GM23338 (cell line): Measurements from ENCODE around the gene HOXC5. TPM values are rescaled to one million over a fixed set of nuclear protein-coding genes. Genes with fewer than 3 reads are reported as not detected.

ENCODE experiments used
- ATAC-seq: fragments of 200-7000 bp; cut with Tn5 transposase; 3 replicates; pipeline ENCODE4 v1.9.1; 2020
- DNase-seq: peaks from one replicate; pipeline ENCODE4 v3.0.0-alpha.2; 2015; ENCODE audit warnings: low spot score
- H2AFZ ChIP-seq: fragments of 200-600 bp; sonication (generic); 2 replicates; pipeline ENCODE4 v1.8.0; 2016; ENCODE audit warnings: antibody characterized with exemption, mild to moderate bottlenecking, moderate library complexity
- H3F3A ChIP-seq: fragments of 200-600 bp; sonication (generic); replicated peaks from 2 replicates; pipeline ENCODE4 v1.8.0; 2017; ENCODE audit warnings: antibody characterized with exemption, mixed run types, low read depth
- H3K27ac ChIP-seq: fragments of 200-600 bp; sonication (generic); 2 replicates; pipeline ENCODE4 v1.6.1; 2016; ENCODE audit warnings: low read depth
- H3K27me3 ChIP-seq: fragments of 200-600 bp; sonication (generic); 2 replicates; pipeline ENCODE4 v1.8.0; 2016; ENCODE audit warnings: mild to moderate bottlenecking, mixed run types, moderate library complexity; ENCODE audit not compliant: insufficient read depth
- H3K36me3 ChIP-seq: fragments of 200-600 bp; sonication (generic); 2 replicates; pipeline ENCODE4 v1.8.0; 2016; ENCODE audit warnings: mild to moderate bottlenecking; ENCODE audit not compliant: insufficient read depth
- H3K4me1 ChIP-seq: fragments of 200-600 bp; sonication (generic); 2 replicates; pipeline ENCODE4 v1.8.0; 2016; ENCODE audit warnings: mild to moderate bottlenecking, moderate library complexity; ENCODE audit not compliant: insufficient read depth
- H3K4me2 ChIP-seq: fragments of 200-600 bp; sonication (generic); 2 replicates; pipeline ENCODE4 v1.7.1; 2017; ENCODE audit warnings: mixed run types
- H3K4me3 ChIP-seq: fragments of 200-600 bp; sonication (generic); 2 replicates; pipeline ENCODE4 v1.6.1; 2016; ENCODE audit warnings: mixed run types
- H3K79me2 ChIP-seq: fragments of 200-600 bp; sonication (generic); replicated peaks from 2 replicates; pipeline ENCODE4 v1.8.0; 2017; ENCODE audit warnings: mild to moderate bottlenecking; ENCODE audit not compliant: insufficient read depth
- H3K9me2 ChIP-seq: fragments of 200-600 bp; sonication (generic); 2 replicates; pipeline ENCODE4 v1.8.0; 2017; ENCODE audit not compliant: insufficient read depth
- H4K20me1 ChIP-seq: fragments of 200-600 bp; sonication (generic); replicated peaks from 2 replicates; pipeline ENCODE4 v1.8.0; 2017; ENCODE audit warnings: mild to moderate bottlenecking; ENCODE audit not compliant: insufficient read depth
- H3K27ac Mint-ChIP-seq: 2 replicates; pipeline ENCODE4 v1.8.0; 2020; ENCODE audit warnings: inconsistent platforms, mild to moderate bottlenecking, moderate library complexity, mixed read lengths
- H3K27me3 Mint-ChIP-seq: 3 replicates; pipeline ENCODE4 v1.8.0; 2022; ENCODE audit warnings: low read depth, mild to moderate bottlenecking, moderate library complexity, mixed read lengths, inconsistent platforms; ENCODE audit not compliant: insufficient read depth, poor library complexity
- H3K36me3 Mint-ChIP-seq: 3 replicates; pipeline ENCODE4 v1.8.0; 2021; ENCODE audit warnings: low read depth, mild to moderate bottlenecking, inconsistent platforms, moderate library complexity, mixed read lengths
- H3K4me1 Mint-ChIP-seq: 3 replicates; pipeline ENCODE4 v1.8.0; 2020; ENCODE audit warnings: mild to moderate bottlenecking, inconsistent platforms, mixed read lengths
- H3K4me3 Mint-ChIP-seq: 3 replicates; pipeline ENCODE4 v1.8.0; 2021; ENCODE audit warnings: moderate library complexity, mild to moderate bottlenecking, inconsistent platforms, mixed read lengths
- H3K9me3 Mint-ChIP-seq: 3 replicates; pipeline ENCODE4 v1.8.0; 2020; ENCODE audit warnings: moderate library complexity, mild to moderate bottlenecking, inconsistent platforms, mixed read lengths
- CREB1 ChIP-seq: fragments of 250-450 bp; sonication (Bioruptor Pico); IDR thresholded peaks from 2 replicates; pipeline ENCODE4 v1.5.0; 2020; ENCODE audit warnings: low read depth, mild to moderate bottlenecking, moderate library complexity
- CTCF ChIP-seq, 2 experiments: fragments of 200-600 bp in 1 of 2; sonication (generic) in 1 of 2; conservative IDR thresholded peaks; 2 replicates each; pipeline versions ENCODE4 v1.5.1 to v1.6.1; 2016 to 2017; ENCODE audit warnings: antibody characterized with exemption in 2 of 2, low read depth in 2 of 2, mild to moderate bottlenecking in 2 of 2, moderate library complexity in 1 of 2
- ETS1 ChIP-seq: IDR thresholded peaks from 2 replicates; pipeline ENCODE4 v1.6.1; 2016; ENCODE audit warnings: antibody characterized with exemption
- EZH2 ChIP-seq: fragments of 200-600 bp; sonication (generic); IDR thresholded peaks from one replicate; pipeline ENCODE4 v1.8.0; 2017; ENCODE audit warnings: antibody characterized with exemption, mild to moderate bottlenecking, low read depth; ENCODE audit not compliant: unreplicated experiment
- EZH2phosphoT487 ChIP-seq: fragments of 200-600 bp; sonication (generic); IDR thresholded peaks from one replicate; pipeline ENCODE4 v1.8.1; 2018; ENCODE audit warnings: antibody characterized with exemption; ENCODE audit not compliant: unreplicated experiment
- JUNB ChIP-seq: IDR thresholded peaks from one replicate; pipeline ENCODE4 v1.6.1; 2016; ENCODE audit warnings: antibody characterized with exemption; ENCODE audit not compliant: unreplicated experiment
- NANOG ChIP-seq: IDR thresholded peaks from 2 replicates; pipeline ENCODE4 v1.6.1; 2016; ENCODE audit warnings: antibody characterized with exemption, borderline replicate concordance
- POLR2AphosphoS5 ChIP-seq: IDR thresholded peaks from 2 replicates; pipeline ENCODE4 v1.6.1; 2016; ENCODE audit warnings: antibody characterized with exemption, low read depth
- REST ChIP-seq: IDR thresholded peaks from one replicate; pipeline ENCODE4 v1.6.1; 2018; ENCODE audit warnings: antibody characterized with exemption; ENCODE audit not compliant: unreplicated experiment
- STAT1 ChIP-seq: IDR thresholded peaks from one replicate; pipeline ENCODE4 v1.6.1; 2016; ENCODE audit warnings: antibody characterized with exemption; ENCODE audit not compliant: unreplicated experiment
- ZNF114 ChIP-seq: fragments of 250-450 bp; sonication (Bioruptor Pico); IDR thresholded peaks from 2 replicates; pipeline ENCODE4 v1.5.0; 2020; ENCODE audit warnings: mild to moderate bottlenecking, moderate library complexity
- ZNF331 ChIP-seq: fragments of 250-450 bp; sonication (Bioruptor Pico); IDR thresholded peaks from 2 replicates; pipeline ENCODE4 v1.5.0; 2020; ENCODE audit warnings: low read depth, mild to moderate bottlenecking, moderate library complexity
- ZNF462 ChIP-seq: fragments of 250-450 bp; sonication (Bioruptor Pico); IDR thresholded peaks from 2 replicates; pipeline ENCODE4 v1.5.0; 2020; ENCODE audit warnings: mild to moderate bottlenecking, moderate library complexity
- polyA plus RNA-seq: library from polyadenylated mRNA; unstranded; fragments of >200 nt; fragmentation: Nextera tagmentation; extraction: Ambion mirVana; gene quantifications from 2 replicates; pipeline ENCODE4 v1.2.1, GENCODE V29; 2016
- total RNA-seq: library from RNA; depleted of rRNA; stranded (reverse); fragments of >200 nt; shearing (Covaris generic); gene quantifications from 2 replicates; pipeline ENCODE4 v1.2.3, GENCODE V29; 2014

HOXC5 gene
- total and polyA plus RNA-seq, 2 experiments from 2014 or later, result not detected

GRCh38 chr12:54033980-54034784 is 1.3 kb downstream of the HOXC5 start:
- peaks cover 25% of the 10 kb centered on the region for H3K4me1 ChIP-seq
- Mint-ChIP-seq H3K36me3 (no peaks in the 10 kb centered on the region; the same call in 2 of the 3 replicates), H3K4me1 (peaks cover 19% of the 10 kb centered on the region), H3K4me3 (peak overlapping the region; percentile 21; the same call in 1 of the 3 replicates), H3K27ac (no peak overlapping the region), H3K9me3 (peaks cover 6% of the 10 kb centered on the region), H3K27me3 (peaks cover 96% of the 10 kb centered on the region)
- H3K79me2 ChIP-seq, result no peaks in the 10 kb centered on the region
- peaks cover 100% of the 10 kb centered on the region for H3K27me3 ChIP-seq
- no peaks in the 10 kb centered on the region for H3K36me3 ChIP-seq
- H3F3A ChIP-seq, result 0 out of 2 replicates have a peak, but pooled peaks cover 18% of the 10 kb centered on the region
- H3K9me2 ChIP-seq, result no peaks in the 10 kb centered on the region
- no peak overlapping the region; the same call in 1 of the 2 replicates for H2AFZ ChIP-seq
- DNase-seq (peak; percentile 58), ATAC-seq (peak; percentile 11)
- peak overlapping the region; percentile 13 for H3K4me3 ChIP-seq
- H4K20me1 ChIP-seq, result peaks cover 33% of the 10 kb centered on the region
- H3K4me2 ChIP-seq, result peak overlapping the region; percentile 43; the same call in 1 of the 2 replicates
- TF ChIP-seq ZNF114 (CRISPR knock-in tag) (no peak), ZNF331 (CRISPR knock-in tag) (no peak), ZNF462 (no peak), STAT1 (no peak), NANOG (no peak), CTCF (conservative IDR thresholded peaks at IDR 0.05; ENCODE audit: low read depth in 2 of 2) (no peak), EZH2phosphoT487 (peak; percentile 93), ETS1 (no peak), JUNB (no peak), REST (no peak), EZH2 (peak; percentile 100), POLR2AphosphoS5 (no peak), CREB1 (CRISPR knock-in tag) (no peak)
- H3K27ac ChIP-seq, result no peak overlapping the region
